ENCODE measurements around the gene RNF14.

RNF14 gene

GRCh38 chr5:141947316-141947715 is 21.6 kb upstream of the RNF14 start:
- TF ChIP-seq CTCF (IDR thresholded peaks at IDR 0.05; ENCODE audit: low read depth, low read length, missing control alignments) = no peak
- no peak for DNase-seq (ENCODE audit: low read depth)

GRCh38 chr5:141948812-141949211 is 20.1 kb upstream of the RNF14 start:
- H3K4me3 ChIP-seq (ENCODE audit: low read depth, low read length) = no peak overlapping the region
- no peak for TF ChIP-seq CTCF (IDR thresholded peaks at IDR 0.05; ENCODE audit: low read depth, low read length, missing control alignments)
- DNase-seq (ENCODE audit: low read depth) = no peak

More at GRCh38 chr5:141947316-141947715, 21.6 kb upstream of the RNF14 start:
- H3K4me3 ChIP-seq (ENCODE audit: low read depth, low read length) = no peak overlapping the region

GRCh38 chr5:141949511-141949910 is 19.4 kb upstream of the RNF14 start:
- no peak overlapping the region for H3K4me3 ChIP-seq (ENCODE audit: low read depth, low read length)
- no peak for DNase-seq (ENCODE audit: low read depth)
- TF ChIP-seq CTCF (IDR thresholded peaks at IDR 0.05; ENCODE audit: low read depth, low read length, missing control alignments) = no peak

- no peak for TF ChIP-seq CTCF (IDR thresholded peaks at IDR 0.05; ENCODE audit: low read depth, low read length, missing control alignments)
- DNase-seq (ENCODE audit: low read depth) = no peak
- H3K4me3 ChIP-seq (ENCODE audit: low read depth, low read length) = no peak overlapping the region
Measured at GRCh38 chr5:141950207-141951005, 18.5 kb upstream of the RNF14 start.

- no peak overlapping the region for H3K4me3 ChIP-seq (ENCODE audit: low read depth, low read length)
Measured at GRCh38 chr5:141951332-141951781, 17.5 kb upstream of the RNF14 start.

GRCh38 chr5:141952020-141952419 is 16.9 kb upstream of the RNF14 start:
- DNase-seq (ENCODE audit: low read depth) = no peak
- no peak overlapping the region for H3K4me3 ChIP-seq (ENCODE audit: low read depth, low read length)
- no peak for TF ChIP-seq CTCF (IDR thresholded peaks at IDR 0.05; ENCODE audit: low read depth, low read length, missing control alignments)

More at GRCh38 chr5:141951332-141951781, 17.5 kb upstream of the RNF14 start:
- TF ChIP-seq CTCF (IDR thresholded peaks at IDR 0.05; ENCODE audit: low read depth, low read length, missing control alignments) = peak; percentile 83
- no peak for DNase-seq (ENCODE audit: low read depth)

GRCh38 chr5:141954194-141954593 is 14.7 kb upstream of the RNF14 start:
- DNase-seq (ENCODE audit: low read depth) = no peak
- no peak for TF ChIP-seq CTCF (IDR thresholded peaks at IDR 0.05; ENCODE audit: low read depth, low read length, missing control alignments)
- H3K4me3 ChIP-seq (ENCODE audit: low read depth, low read length) = no peak overlapping the region

Data from GM12864 (cell line).